PC-9 (cell line): ENCODE results near the gene RASGEF1C. TPM values are rescaled to one million over a fixed set of nuclear protein-coding genes. Genes with fewer than 3 reads are reported as not detected.

Experiments
- BruUV-seq: library from RNA; stranded (reverse); fragments of 400-500 nt; replicated peaks from 2 replicates; lab custom pipeline; 2021; lab: Mats Ljungman, UMichigan
- CTCF ChIA-PET: fragments of 300-600 bp; sonication (Branson Sonifier 250); formaldehyde crosslinking; loops from one replicate; lab custom pipeline; 2022; ENCODE audit warnings: antibody characterized with exemption; lab: Charles Lee
- POLR2A ChIA-PET: fragments of 300-600 bp; sonication (Branson Sonifier 250); formaldehyde crosslinking; loops from one replicate; lab custom pipeline; 2022; ENCODE audit warnings: antibody characterized with exemption; ENCODE audit not compliant: unreplicated experiment; lab: Charles Lee
- DNase-seq, 2 experiments: peaks; one replicate each; pipeline versions ENCODE4 v3.0.0 to v3.0.0-alpha.2; 2015 to 2022; ENCODE audit warnings: mixed read lengths in 1 of 2
- H2AFZ ChIP-seq: fragments of 200-600 bp; sonication (generic); 2 replicates; pipeline ENCODE4 v1.8.1; 2017; ENCODE audit warnings: antibody characterized with exemption
- H3F3A ChIP-seq: fragments of 200-600 bp; sonication (generic); 2 replicates; pipeline ENCODE4 v1.8.1; 2017; ENCODE audit warnings: antibody characterized with exemption, mild to moderate bottlenecking, low read depth; ENCODE audit not compliant: insufficient read depth
- H3K27ac ChIP-seq: fragments of 200-600 bp; sonication (generic); 2 replicates; pipeline ENCODE4 v1.6.1; 2016; ENCODE audit warnings: mixed run types
- H3K27me3 ChIP-seq: fragments of 200-600 bp; sonication (generic); 2 replicates; pipeline ENCODE4 v1.6.1; 2016; ENCODE audit warnings: low read depth, mixed run types; ENCODE audit not compliant: insufficient read depth
- H3K36me3 ChIP-seq: fragments of 200-600 bp; sonication (generic); 2 replicates; pipeline ENCODE4 v1.6.1; 2016; ENCODE audit warnings: low read depth, mixed run types
- H3K4me1 ChIP-seq: fragments of 200-600 bp; sonication (generic); replicated peaks from 2 replicates; pipeline ENCODE4 v1.6.1; 2016; ENCODE audit warnings: mixed run types; ENCODE audit not compliant: insufficient read depth
- H3K4me2 ChIP-seq: fragments of 200-600 bp; sonication (generic); 2 replicates; pipeline ENCODE4 v1.6.1; 2017; ENCODE audit warnings: mixed run types
- H3K4me3 ChIP-seq: fragments of 200-600 bp; sonication (generic); 2 replicates; pipeline ENCODE4 v1.6.1; 2016; ENCODE audit warnings: mixed run types
- H3K79me2 ChIP-seq: fragments of 200-600 bp; sonication (generic); 2 replicates; pipeline ENCODE4 v1.6.1; 2017; ENCODE audit warnings: low read depth, mixed run types
- H3K9me2 ChIP-seq: fragments of 200-600 bp; sonication (generic); 2 replicates; pipeline ENCODE4 v1.8.1; 2017; ENCODE audit warnings: mild to moderate bottlenecking; ENCODE audit not compliant: insufficient read depth
- H3K9me3 ChIP-seq: fragments of 200-600 bp; sonication (generic); 2 replicates; pipeline ENCODE4 v1.8.1; 2016; ENCODE audit warnings: low read depth; ENCODE audit not compliant: insufficient read depth
- H4K20me1 ChIP-seq: fragments of 200-600 bp; sonication (generic); 2 replicates; pipeline ENCODE4 v1.8.1; 2017; ENCODE audit not compliant: insufficient read depth
- CTCF ChIP-seq: fragments of 200-600 bp; sonication (generic); conservative IDR thresholded peaks from 2 replicates; pipeline ENCODE4 v1.6.1; 2017; ENCODE audit warnings: mixed run types, antibody characterized with exemption, mild to moderate bottlenecking, moderate library complexity
- EZH2 ChIP-seq: fragments of 200-600 bp; sonication (generic); IDR thresholded peaks from 2 replicates; pipeline ENCODE4 v1.8.0; 2017; ENCODE audit warnings: antibody characterized with exemption, low read depth
- intact Hi-C: fragments of 100-400 bp; cut with micrococcal nuclease; formaldehyde crosslinking; loops from one replicate; pipeline ENCODE4 v1.10.0; 2022; ENCODE audit not compliant: unreplicated experiment
- total RNA-seq: library from RNA; stranded (reverse); gene quantifications from 2 replicates; pipeline ENCODE4 v1.2.3, GENCODE V29; 2021

RASGEF1C gene
- total RNA-seq, 1 experiment from 2014 or later = not detected

- ChIA-PET POLR2A (no interaction called here), CTCF (no interaction called here)
- no peak overlapping the region for H3K4me3 ChIP-seq
- no peak overlapping the region for H3K27ac ChIP-seq
- H3K9me3 ChIP-seq = no peaks in the 10 kb centered on the region
- no peaks in the 10 kb centered on the region for H3K4me1 ChIP-seq
- intact Hi-C loops = no loop called here
- no peak overlapping the region for H3K4me2 ChIP-seq
- no peaks in the 10 kb centered on the region for H3K36me3 ChIP-seq
- H3K27me3 ChIP-seq = no peaks in the 10 kb centered on the region
- DNase-seq = no peak
- H3K79me2 ChIP-seq = no peaks in the 10 kb centered on the region
- H4K20me1 ChIP-seq = no peaks in the 10 kb centered on the region
- no peak overlapping the region for H2AFZ ChIP-seq
- TF ChIP-seq CTCF = no peak
- no peaks in the 10 kb centered on the region for H3F3A ChIP-seq
- no TSS peak for BruUV-seq
- H3K9me2 ChIP-seq = no peaks in the 10 kb centered on the region
These were observed 11.9 kb downstream of the RASGEF1C start for GRCh38 chr5:180197016-180197702.

GRCh38 chr5:180194410-180195345 is 14.3 kb downstream of the RASGEF1C start:
- Histone ChIP-seq H3K79me2 (no peaks in the 10 kb centered on the region), H3K9me2 (no peaks in the 10 kb centered on the region), H3K36me3 (no peaks in the 10 kb centered on the region), H3K4me2 (no peak overlapping the region), H3K27me3 (no peaks in the 10 kb centered on the region), H4K20me1 (no peaks in the 10 kb centered on the region), H3F3A (no peaks in the 10 kb centered on the region), H3K4me3 (no peak overlapping the region), H2AFZ (no peak overlapping the region), H3K27ac (no peak overlapping the region), H3K4me1 (no peaks in the 10 kb centered on the region), H3K9me3 (no peaks in the 10 kb centered on the region)
- no peak for DNase-seq
- intact Hi-C loops = no loop called here
- CTCF ChIA-PET = no interaction called here
- TF ChIP-seq EZH2 (no peak), CTCF (no peak)
- no TSS peak for BruUV-seq
- POLR2A ChIA-PET = no interaction called here

- no TSS peak for BruUV-seq
- POLR2A ChIA-PET = no interaction called here
- H3K27me3 ChIP-seq = peaks cover 5% of the 10 kb centered on the region; the same call in 1 of the 2 replicates
- CTCF ChIA-PET = no interaction called here
- 0 out of 2 replicates have a peak, but pooled peaks cover 2% of the 10 kb centered on the region for H3K9me3 ChIP-seq
- H3K79me2 ChIP-seq = no peaks in the 10 kb centered on the region
- no peak overlapping the region for H3K4me2 ChIP-seq
- H3K36me3 ChIP-seq = no peaks in the 10 kb centered on the region
- intact Hi-C loops = no loop called here
- DNase-seq = no peak
- H4K20me1 ChIP-seq = no peaks in the 10 kb centered on the region
- H3K4me3 ChIP-seq = no peak overlapping the region
- no peaks in the 10 kb centered on the region for H3K4me1 ChIP-seq
- H3F3A ChIP-seq = no peaks in the 10 kb centered on the region
- TF ChIP-seq EZH2 (no peak), CTCF (no peak)
- H2AFZ ChIP-seq = no peak overlapping the region
- H3K27ac ChIP-seq = no peak overlapping the region
- no peaks in the 10 kb centered on the region for H3K9me2 ChIP-seq
These were observed 15.1 kb downstream of the RASGEF1C start for GRCh38 chr5:180193749-180194375.
